H1 (cell line): ENCODE data around the gene NKD2. TPM values are rescaled to one million over a fixed set of nuclear protein-coding genes. Genes with fewer than 3 reads are reported as not detected.

Experiments
- CTCF ChIA-PET: fragments of 300-600 bp; sonication (Branson Sonifier 250); formaldehyde crosslinking; loops from one replicate; lab custom pipeline; 2021; ENCODE audit not compliant: partially characterized antibody; lab: Charles Lee
- POLR2A ChIA-PET: fragments of 300-600 bp; sonication (Branson Sonifier 250); formaldehyde crosslinking; loops from one replicate; lab custom pipeline; 2021; ENCODE audit warnings: inconsistent platforms; ENCODE audit not compliant: partially characterized antibody; lab: Charles Lee
- DNase-seq, 2 experiments: peaks; one replicate each; pipeline versions ENCODE4 v3.0.0 to v3.0.0-alpha.2; 2010 to 2022; ENCODE audit warnings: low spot score in 2 of 2, low read depth in 1 of 2, mixed read lengths in 1 of 2
- FAIRE-seq: peaks from 2 replicates; lab custom pipeline; 2011; peaks lifted over from hg19 to GRCh38; lab: Jason Lieb, UNC
- H2AFZ ChIP-seq: 2 replicates; pipeline ENCODE4 v1.8.1; 2012; ENCODE audit warnings: low read length, inconsistent platforms
- H2AK5ac ChIP-seq: 2 replicates; pipeline ENCODE4 v1.6.1; 2013; ENCODE audit warnings: low read depth, low read length
- H2BK120ac ChIP-seq: replicated peaks from 2 replicates; pipeline ENCODE3; 2013; ENCODE audit warnings: low read depth, low read length, inconsistent platforms
- H2BK12ac ChIP-seq: 2 replicates; pipeline ENCODE4 v1.6.1; 2013; ENCODE audit warnings: low read depth, low read length
- H2BK15ac ChIP-seq: 2 replicates; pipeline ENCODE4 v1.6.1; 2013; ENCODE audit warnings: low read length
- H2BK20ac ChIP-seq: 2 replicates; pipeline ENCODE4 v1.6.1; 2013; ENCODE audit warnings: low read length
- H2BK5ac ChIP-seq: 2 replicates; pipeline ENCODE4 v1.6.1; 2013; ENCODE audit warnings: low read depth, low read length
- H3K14ac ChIP-seq: 2 replicates; pipeline ENCODE4 v1.6.1; 2013; ENCODE audit warnings: inconsistent platforms; ENCODE audit not compliant: insufficient read length
- H3K18ac ChIP-seq: 2 replicates; pipeline ENCODE4 v1.6.1; 2013; ENCODE audit warnings: low read length; ENCODE audit errors: extremely low read depth
- H3K23ac ChIP-seq: 2 replicates; pipeline ENCODE4 v1.6.1; 2013; ENCODE audit warnings: inconsistent platforms; ENCODE audit not compliant: insufficient read length
- H3K23me2 ChIP-seq: 2 replicates; pipeline ENCODE4 v1.6.1; 2013; ENCODE audit warnings: low read depth, low read length
- H3K27ac ChIP-seq: 2 replicates; pipeline ENCODE4 v1.6.1; 2011; ENCODE audit warnings: low read depth, low read length, inconsistent platforms
- H3K27me3 ChIP-seq, 4 experiments: replicated peaks in 1 of 4; 1 replicate in 1 of 4; 2 replicates in 3 of 4; pipeline versions ENCODE4 v1.6.1 to v1.8.1; 2011 to 2013; ENCODE audit warnings: low read length in 3 of 4, mild to moderate bottlenecking in 3 of 4, inconsistent platforms in 2 of 4, mixed read lengths in 2 of 4, moderate library complexity in 1 of 4; ENCODE audit not compliant: control insufficient read depth in 3 of 4, insufficient read depth in 3 of 4; ENCODE audit errors: extremely low read depth in 1 of 4
- H3K36me3 ChIP-seq, 4 experiments: 2 replicates each; pipeline versions ENCODE4 v1.6.1 to v1.8.1; 2011 to 2013; ENCODE audit warnings: mild to moderate bottlenecking in 4 of 4, low read length in 3 of 4, moderate library complexity in 2 of 4, control low read depth in 1 of 4, inconsistent platforms in 1 of 4; ENCODE audit not compliant: insufficient read depth in 4 of 4, control insufficient read depth in 2 of 4
- H3K4ac ChIP-seq: replicated peaks from 2 replicates; pipeline ENCODE3; 2013; ENCODE audit warnings: low read length, low read depth, mixed read lengths, inconsistent platforms; ENCODE audit not compliant: insufficient read length
- H3K4me1 ChIP-seq, 4 experiments: replicated peaks in 1 of 4; 1 replicate in 1 of 4; 2 replicates in 3 of 4; pipeline versions ENCODE4 v1.6.1 to v1.8.1; 2011 to 2013; ENCODE audit warnings: low read length in 3 of 4, inconsistent platforms in 2 of 4, mixed read lengths in 1 of 4; ENCODE audit not compliant: insufficient read depth in 4 of 4, control insufficient read depth in 3 of 4
- H3K4me2 ChIP-seq, 2 experiments: 2 replicates each; pipeline versions ENCODE4 v1.6.1 to v1.8.1; 2011 to 2013; ENCODE audit warnings: low read depth in 2 of 2, low read length in 2 of 2, control low read depth in 1 of 2, inconsistent platforms in 1 of 2, mild to moderate bottlenecking in 1 of 2; ENCODE audit not compliant: insufficient read depth in 1 of 2
- H3K4me3 ChIP-seq, 4 experiments: fragments of 200-600, 300-600 bp in 1 of 4; sonication (generic), shearing (Covaris generic), sonication (Bioruptor Twin) in 1 of 4; 2 replicates each; pipeline versions ENCODE4 v1.5.1 to v1.8.1; 2011 to 2016; ENCODE audit warnings: low read length in 4 of 4, low read depth in 3 of 4, control low read depth in 2 of 4, inconsistent platforms in 2 of 4, mild to moderate bottlenecking in 2 of 4, mixed read lengths in 1 of 4, moderate library complexity in 1 of 4; ENCODE audit not compliant: insufficient read depth in 2 of 4; ENCODE audit errors: extremely low read depth in 1 of 4
- H3K56ac ChIP-seq: replicated peaks from 2 replicates; pipeline ENCODE3; 2013; ENCODE audit warnings: low read depth, mild to moderate bottlenecking, mixed read lengths, low read length, inconsistent platforms; ENCODE audit not compliant: insufficient read length
- H3K79me1 ChIP-seq: 2 replicates; pipeline ENCODE4 v1.6.1; 2013; ENCODE audit warnings: low read depth, low read length, control low read depth
- H3K79me2 ChIP-seq, 2 experiments: 2 replicates each; pipeline versions ENCODE4 v1.6.1 to v1.8.1; 2012 to 2013; ENCODE audit warnings: low read length in 2 of 2, mild to moderate bottlenecking in 2 of 2, inconsistent platforms in 1 of 2; ENCODE audit not compliant: insufficient read depth in 2 of 2, control insufficient read depth in 1 of 2
- H3K9ac ChIP-seq, 4 experiments: replicated peaks in 1 of 4; 1 replicate in 1 of 4; 2 replicates in 3 of 4; pipeline versions ENCODE4 v1.6.1 to v1.8.1; 2011 to 2013; ENCODE audit warnings: low read depth in 3 of 4, low read length in 3 of 4, control low read depth in 2 of 4, mild to moderate bottlenecking in 2 of 4, moderate library complexity in 2 of 4, inconsistent platforms in 1 of 4; ENCODE audit errors: extremely low read depth in 1 of 4
- H3K9me3 ChIP-seq, 2 experiments: 2 replicates each; pipeline versions ENCODE4 v1.6.1 to v1.8.1; 2012 to 2013; ENCODE audit warnings: mild to moderate bottlenecking in 2 of 2, moderate library complexity in 2 of 2, control low read depth in 1 of 2, inconsistent platforms in 1 of 2, low read depth in 1 of 2, low read length in 1 of 2, mixed read lengths in 1 of 2; ENCODE audit not compliant: insufficient read depth in 2 of 2
- H4K20me1 ChIP-seq, 2 experiments: replicated peaks in 1 of 2; 2 replicates each; pipeline versions ENCODE3 to v1.8.1; 2011 to 2013; ENCODE audit warnings: inconsistent platforms in 2 of 2, low read length in 2 of 2, mild to moderate bottlenecking in 1 of 2; ENCODE audit not compliant: insufficient read depth in 2 of 2, control insufficient read depth in 1 of 2
- H4K5ac ChIP-seq: 2 replicates; pipeline ENCODE4 v1.6.1; 2013; ENCODE audit warnings: low read length, low read depth, mixed read lengths, inconsistent platforms; ENCODE audit not compliant: insufficient read length
- H4K8ac ChIP-seq: 2 replicates; pipeline ENCODE4 v1.8.0; 2013; ENCODE audit warnings: mild to moderate bottlenecking, moderate library complexity, low read length, inconsistent platforms; ENCODE audit not compliant: insufficient read depth; ENCODE audit errors: extremely low read depth
- H4K91ac ChIP-seq: replicated peaks from 2 replicates; pipeline ENCODE3; 2013; ENCODE audit warnings: low read length, mixed read lengths, inconsistent platforms; ENCODE audit not compliant: insufficient read length
- BRCA1 ChIP-seq: IDR thresholded peaks from 2 replicates; pipeline ENCODE4 v1.6.1; 2012; ENCODE audit warnings: low read depth, low read length, improper control_type of control experiment
- CBX5 ChIP-seq: fragments of 300-800, 300-1000 bp; sonication (generic); IDR thresholded peaks from 2 replicates; pipeline ENCODE4 v1.7.1; 2016; ENCODE audit warnings: antibody characterized with exemption, low read length, low read depth
- CTBP2 ChIP-seq: IDR thresholded peaks from 2 replicates; pipeline ENCODE4 v1.7.0; 2011; ENCODE audit warnings: borderline replicate concordance, mild to moderate bottlenecking, moderate library complexity, mixed read lengths, low read length; ENCODE audit not compliant: insufficient read depth, insufficient read length
- HDAC6 ChIP-seq: IDR thresholded peaks from one replicate; pipeline ENCODE4 v1.7.1; 2012; ENCODE audit warnings: low read depth, mild to moderate bottlenecking, inconsistent platforms, low read length, moderate library complexity
- JUND ChIP-seq: IDR thresholded peaks from 2 replicates; pipeline ENCODE4 v1.6.1; 2011; ENCODE audit warnings: mild to moderate bottlenecking, improper control_type of control experiment, low read length
- KDM4A ChIP-seq: IDR thresholded peaks from one replicate; pipeline ENCODE4 v1.7.1; 2012; ENCODE audit warnings: low read depth, mild to moderate bottlenecking, moderate library complexity, low read length, inconsistent platforms; ENCODE audit not compliant: severe bottlenecking
- POLR2A ChIP-seq, 2 experiments: IDR thresholded peaks; 1 replicate in 1 of 2; 2 replicates in 1 of 2; pipeline ENCODE4 v1.6.1; 2011; ENCODE audit warnings: low read depth in 2 of 2, low read length in 2 of 2, mild to moderate bottlenecking in 2 of 2; ENCODE audit errors: control extremely low read depth in 1 of 2
- RAD21 ChIP-seq, 2 experiments: IDR thresholded peaks in 1 of 2; conservative IDR thresholded peaks in 1 of 2; 2 replicates each; pipeline ENCODE4 v1.6.1; 2011; ENCODE audit warnings: low read depth in 2 of 2, low read length in 2 of 2, improper control_type of control experiment in 1 of 2, inconsistent platforms in 1 of 2, mild to moderate bottlenecking in 1 of 2, moderate library complexity in 1 of 2
- RBBP5 ChIP-seq: IDR thresholded peaks from 2 replicates; pipeline ENCODE4 v1.7.1; 2012; ENCODE audit warnings: low read depth, mild to moderate bottlenecking, inconsistent platforms, low read length, moderate library complexity, borderline replicate concordance
- RXRA ChIP-seq: IDR thresholded peaks from 2 replicates; pipeline ENCODE4 v1.6.1; 2011; ENCODE audit warnings: low read depth, mild to moderate bottlenecking, low read length, moderate library complexity; ENCODE audit not compliant: insufficient read depth
- SP4 ChIP-seq: IDR thresholded peaks from 2 replicates; pipeline ENCODE4 v1.6.1; 2012; ENCODE audit warnings: low read length, inconsistent platforms
- TEAD4 ChIP-seq: IDR thresholded peaks from 2 replicates; pipeline ENCODE4 v1.6.1; 2012; ENCODE audit warnings: low read depth, low read length, inconsistent platforms, mixed read lengths
- YY1 ChIP-seq: IDR thresholded peaks from 2 replicates; pipeline ENCODE4 v1.6.1; 2011; ENCODE audit warnings: low read depth, mild to moderate bottlenecking, low read length
- WGBS, 2 experiments: shearing (Covaris generic) in 1 of 2; methylation state at CpG; one replicate each; pipeline versions ENCODE4 v1.1.6 to v1.1.7; 2013 to 2015; ENCODE audit warnings: low lambda C conversion rate in 2 of 2, mixed read lengths in 2 of 2, inconsistent platforms in 1 of 2, low coverage in 1 of 2, missing lambda C conversion rate in 1 of 2; ENCODE audit not compliant: insufficient replicate concordance in 2 of 2, insufficient coverage in 1 of 2, insufficient read length in 1 of 2; ENCODE audit errors: extremely low coverage in 1 of 2, missing lambda C conversion rate in 1 of 2; 5-methylcytosine and 5-hydroxymethylcytosine counted together
- polyA plus RNA-seq, 7 experiments: library from polyadenylated mRNA; depleted of rRNA in 3 of 7; stranded (reverse) in 5 of 7; unstranded in 2 of 7; fragments of >200 nt in 5 of 7; fragments of 200-250 nt in 2 of 7; gene quantifications; 1 replicate in 5 of 7; 2 replicates in 1 of 7; 4 replicates in 1 of 7; pipeline versions ENCODE4 v1.2.1 to v1.2.3, GENCODE V29; 2011 to 2013; ENCODE audit warnings: missing spikeins in 2 of 7, mixed read lengths in 2 of 7
- total RNA-seq: library from RNA; stranded (reverse); fragmentation: NEBNext Ultra II Directional; extraction: Animal tissue kit (Norgen Biotek cat#: 25700); gene quantifications from 2 replicates; pipeline ENCODE4 v1.2.1, GENCODE V29; 2021
- TF ChIP-seq, protein P1 (sequence below): IDR thresholded peaks from 2 replicates; pipeline ENCODE4 v1.6.1; 2011; ENCODE audit warnings: low read depth, mild to moderate bottlenecking, low read length; ENCODE audit not compliant: insufficient read depth

NKD2 gene
- total and polyA plus RNA-seq, 2 of the 8 experiments (the other 6 are each of a cell fraction or from before 2014, with no cell fraction given): 5.5 to 7.9 TPM

DNA sequence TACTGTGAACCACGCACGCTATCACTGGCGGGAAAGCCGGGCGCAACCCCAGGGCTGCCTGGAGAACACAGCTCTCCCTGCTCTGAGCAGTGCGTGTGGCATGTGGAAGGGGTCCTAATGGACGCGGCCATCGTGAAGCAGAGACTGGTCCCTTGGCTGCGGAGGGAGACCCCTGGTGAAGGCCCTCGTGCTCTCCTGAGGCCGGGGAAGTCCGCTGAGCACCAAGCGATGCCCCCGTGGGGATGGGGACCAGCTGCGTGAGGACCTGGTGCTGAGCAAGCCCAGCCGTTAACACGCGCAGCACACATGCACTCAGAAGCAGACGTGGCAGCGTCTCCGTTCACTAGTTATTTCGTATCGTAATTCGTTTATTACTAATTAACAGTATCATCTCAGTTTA is 78.8 kb downstream of the NKD2 start:
- no peak overlapping the region for H2BK12ac ChIP-seq
- no peak overlapping the region for H3K23ac ChIP-seq
- FAIRE-seq (no peak), DNase-seq (no peak)
- H3K4ac ChIP-seq: no peak overlapping the region
- H4K8ac ChIP-seq: peak overlapping the region; percentile 51; the same call in 1 of the 2 replicates
- H4K91ac ChIP-seq: no peak overlapping the region
- H3K4me2 ChIP-seq: no peak overlapping the region
- peaks cover 0 to 9% of the 10 kb centered on the region in 2 experiments for H4K20me1 ChIP-seq
- H3K14ac ChIP-seq: no peak overlapping the region
- no peak overlapping the region for H2AK5ac ChIP-seq
- CTCF ChIA-PET: no interaction called here
- H2BK20ac ChIP-seq: no peak overlapping the region
- 91 to 100% methylated on average over 3 to 22 of the region's 25 CpGs for WGBS, 2 experiments
- no peak overlapping the region for H4K5ac ChIP-seq
- no peaks in the 10 kb centered on the region for H3K79me2 ChIP-seq
- peaks cover 3% of the 10 kb centered on the region for H3K79me1 ChIP-seq
- H3K4me1 ChIP-seq: no peaks in the 10 kb centered on the region
- POLR2A ChIA-PET: no interaction called here
- no peak overlapping the region for H2BK5ac ChIP-seq
- H3K56ac ChIP-seq: no peak overlapping the region
- H3K23me2 ChIP-seq: no peaks in the 10 kb centered on the region
- H2BK15ac ChIP-seq: no peak overlapping the region
- peaks cover 4 to 51% (median 19%) of the 10 kb centered on the region in 4 experiments; a peak in 5 of 8 replicates for H3K36me3 ChIP-seq
- no peaks in the 10 kb centered on the region for H3K9me3 ChIP-seq
- no peak overlapping the region for H3K18ac ChIP-seq
- no peak overlapping the region for H3K4me3 ChIP-seq
- no peak overlapping the region for H2AFZ ChIP-seq
- H3K9ac ChIP-seq: no peak overlapping the region
- no peak overlapping the region for H3K27ac ChIP-seq
- no peak overlapping the region for H2BK120ac ChIP-seq
- TF ChIP-seq RXRA (no peak), JUND (no peak), RBBP5 (no peak), BRCA1 (no peak), CBX5 (no peak), TEAD4 (no peak), POLR2A (IDR thresholded peaks at IDR 0.05; ENCODE audit: control extremely low read depth in 1 of 2, low read depth in 2 of 2, low read length in 2 of 2) (no peak), HDAC6 (no peak), KDM4A (no peak), SP4 (no peak), YY1 (no peak), RAD21 (IDR thresholded peaks at IDR 0.05 in 1 of 2, conservative IDR thresholded peaks at IDR 0.05 in 1 of 2; ENCODE audit: low read depth in 2 of 2, low read length in 2 of 2) (no peak), CTBP2 (no peak)
- TF ChIP-seq, protein P1, sequence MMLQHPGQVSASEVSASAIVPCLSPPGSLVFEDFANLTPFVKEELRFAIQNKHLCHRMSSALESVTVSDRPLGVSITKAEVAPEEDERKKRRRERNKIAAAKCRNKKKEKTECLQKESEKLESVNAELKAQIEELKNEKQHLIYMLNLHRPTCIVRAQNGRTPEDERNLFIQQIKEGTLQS: no peak
- H3K27me3 ChIP-seq: no peaks in the 10 kb centered on the region
